ENCODE results near the gene UTP11.
"Not testable (repeated sequence)": the region's sequence is repeated elsewhere in the genome, so short reads cannot be mapped to it uniquely, and the experiment has no call there.

UTP11 gene

GRCh38 chr1:38028105-38028591 lies 15.6 kb downstream of the UTP11 start:
- no peak for DNase-seq

- DNase-seq, result no peak
These were observed 16.1 kb downstream of the UTP11 start for GRCh38 chr1:38028671-38029070.

GRCh38 chr1:38029081-38029681 lies 16.6 kb downstream of the UTP11 start:
- no peak for DNase-seq

- DNase-seq, result no peak
These were observed 17.4 kb downstream of the UTP11 start for GRCh38 chr1:38029685-38030511.

- no peak for DNase-seq
These were observed 18.3 kb downstream of the UTP11 start for GRCh38 chr1:38030596-38031512.

- no peak for DNase-seq
These were observed 19.0 kb downstream of the UTP11 start for GRCh38 chr1:38031513-38031866.

- DNase-seq, result not testable (repeated sequence)
These were observed 20.5 kb downstream of the UTP11 start for GRCh38 chr1:38032992-38033391.

GRCh38 chr1:38034871-38035270 lies 22.3 kb downstream of the UTP11 start:
- DNase-seq, result no peak

- no peak for DNase-seq
These were observed 24.8 kb downstream of the UTP11 start for GRCh38 chr1:38037221-38037939.

- DNase-seq, result no peak
These were observed 26.3 kb downstream of the UTP11 start for GRCh38 chr1:38038861-38039260.

- no peak for DNase-seq
These were observed 27.0 kb downstream of the UTP11 start for GRCh38 chr1:38039331-38040088.

GRCh38 chr1:38041936-38042834 lies 29.7 kb downstream of the UTP11 start:
- DNase-seq, result no peak

GRCh38 chr1:38043036-38043747 lies 30.7 kb downstream of the UTP11 start:
- DNase-seq, result no peak

- no peak for DNase-seq
These were observed 32.0 kb downstream of the UTP11 start for GRCh38 chr1:38044221-38045215.

- no peak for DNase-seq
These were observed 33.1 kb downstream of the UTP11 start for GRCh38 chr1:38045401-38046332.

GRCh38 chr1:38046333-38046883 lies 33.9 kb downstream of the UTP11 start, which contains the start of gene POU3F1:
Gene POU3F1 (minus strand): TSS chr1:38046793. CDS start chr1:38046743, 50 bp downstream.
- DNase-seq, result no peak
